Fibroblast of the aortic adventitia (primary cell): ENCODE data around the gene PLXNA3. TPM values are rescaled to one million over a fixed set of nuclear protein-coding genes. Genes with fewer than 3 reads are reported as not detected.

Experiments used
- DNase-seq: peaks from one replicate; pipeline ENCODE4 v3.0.0-alpha.2; 2010; ENCODE audit warnings: low read depth
- H3K4me3 ChIP-seq: 2 replicates; pipeline ENCODE4 v1.5.1; 2011; ENCODE audit warnings: low read depth, mild to moderate bottlenecking, control low read depth, low read length, moderate library complexity
- total RNA-seq: library from RNA; depleted of rRNA; stranded (reverse); fragments of >200 nt; gene quantifications from 2 replicates; pipeline ENCODE4 v1.2.3, GENCODE V29; 2012; ENCODE audit warnings: low replicate concordance
- TF ChIP-seq, protein P1 (sequence below): IDR thresholded peaks from 2 replicates; pipeline ENCODE4 v1.5.1; 2011; ENCODE audit warnings: mild to moderate bottlenecking, low read length, control low read depth, inconsistent platforms; ENCODE audit not compliant: insufficient read depth

Gene PLXNA3
- total RNA-seq, 1 donor: 25.8 TPM

DNA sequence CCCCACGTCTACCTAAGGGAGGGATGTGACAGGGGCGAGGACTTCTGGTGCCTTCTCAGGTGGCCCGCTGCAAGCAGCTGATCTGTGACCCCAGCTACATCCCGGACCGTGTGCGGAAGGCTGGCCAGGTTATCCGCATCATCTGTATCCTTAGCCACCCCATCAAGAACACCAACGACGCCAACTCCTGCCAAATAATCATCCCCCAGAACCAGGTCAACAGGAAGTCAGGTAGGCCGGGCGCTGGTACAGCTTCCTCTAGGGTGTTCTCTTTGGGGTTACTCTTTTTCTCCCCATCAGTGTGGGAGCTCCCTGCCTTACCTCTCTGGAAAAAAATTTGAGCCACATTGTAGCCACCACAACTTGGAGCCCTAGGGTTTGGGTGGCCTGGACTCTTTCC lies 16.5 kb upstream of the PLXNA3 start:
- TF ChIP-seq, protein P1, sequence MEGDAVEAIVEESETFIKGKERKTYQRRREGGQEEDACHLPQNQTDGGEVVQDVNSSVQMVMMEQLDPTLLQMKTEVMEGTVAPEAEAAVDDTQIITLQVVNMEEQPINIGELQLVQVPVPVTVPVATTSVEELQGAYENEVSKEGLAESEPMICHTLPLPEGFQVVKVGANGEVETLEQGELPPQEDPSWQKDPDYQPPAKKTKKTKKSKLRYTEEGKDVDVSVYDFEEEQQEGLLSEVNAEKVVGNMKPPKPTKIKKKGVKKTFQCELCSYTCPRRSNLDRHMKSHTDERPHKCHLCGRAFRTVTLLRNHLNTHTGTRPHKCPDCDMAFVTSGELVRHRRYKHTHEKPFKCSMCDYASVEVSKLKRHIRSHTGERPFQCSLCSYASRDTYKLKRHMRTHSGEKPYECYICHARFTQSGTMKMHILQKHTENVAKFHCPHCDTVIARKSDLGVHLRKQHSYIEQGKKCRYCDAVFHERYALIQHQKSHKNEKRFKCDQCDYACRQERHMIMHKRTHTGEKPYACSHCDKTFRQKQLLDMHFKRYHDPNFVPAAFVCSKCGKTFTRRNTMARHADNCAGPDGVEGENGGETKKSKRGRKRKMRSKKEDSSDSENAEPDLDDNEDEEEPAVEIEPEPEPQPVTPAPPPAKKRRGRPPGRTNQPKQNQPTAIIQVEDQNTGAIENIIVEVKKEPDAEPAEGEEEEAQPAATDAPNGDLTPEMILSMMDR: no peak

GRCh38 chrX:154441984-154442707 lies 15.9 kb upstream of the PLXNA3 start:
- no peak for DNase-seq
- TF ChIP-seq, protein P1: no peak
- H3K4me3 ChIP-seq: no peak overlapping the region

More for the DNA sequence above, 16.5 kb upstream of the PLXNA3 start:
- no peak for DNase-seq
- H3K4me3 ChIP-seq: no peak overlapping the region

DNA sequence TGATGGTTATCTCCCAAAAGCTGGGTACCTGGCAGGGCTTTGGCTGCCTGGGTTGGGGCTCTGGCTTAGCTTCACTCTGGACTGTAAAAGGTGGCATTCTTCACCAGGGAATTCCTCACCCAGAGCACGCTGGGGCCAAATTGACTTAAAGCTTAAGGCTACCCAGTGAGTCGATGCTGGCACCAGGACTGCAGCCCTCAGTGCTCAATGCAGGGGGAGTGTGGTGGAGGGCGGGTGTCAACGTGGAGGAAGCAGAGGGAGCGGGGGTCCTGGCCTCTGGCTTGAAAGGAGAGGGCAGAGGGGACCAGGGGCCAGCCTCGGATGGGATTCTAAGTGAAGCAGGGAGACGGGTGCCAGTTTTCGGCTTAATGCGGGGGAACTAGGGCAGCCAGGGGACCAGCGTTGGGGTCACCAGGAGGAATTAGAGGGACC lies 14.6 kb upstream of the PLXNA3 start:
- TF ChIP-seq, protein P1: no peak
- H3K4me3 ChIP-seq: peak overlapping the region; percentile 44
- no peak for DNase-seq

GRCh38 chrX:154443992-154444754 lies 13.9 kb upstream of the PLXNA3 start, which contains the start of gene FAM50A:
FAM50A (plus strand) TSS chrX:154444141; CDS start chrX:154444236, 95 bp downstream.
- peak; percentile 41 for DNase-seq
- peak within 1 kb of the TSS; percentile 73 for H3K4me3 ChIP-seq
- TF ChIP-seq, protein P1: no peak

GRCh38 chrX:154444755-154445246 lies 13.3 kb upstream of the PLXNA3 start:
- DNase-seq: no peak
- peak overlapping the region; percentile 73 for H3K4me3 ChIP-seq
- TF ChIP-seq, protein P1: no peak

- no peak for DNase-seq
- peak overlapping the region; percentile 73 for H3K4me3 ChIP-seq
- TF ChIP-seq, protein P1: no peak
Observed at GRCh38 chrX:154445776-154446175, 12.3 kb upstream of the PLXNA3 start.
